Neuronal stem cell (in vitro differentiated cells): ENCODE data around the gene SETD2.

Source experiments
- DNase-seq: peaks from one replicate; pipeline ENCODE4 v3.0.0-alpha.2; 2013; ENCODE audit warnings: low spot score
- H2AFZ ChIP-seq: one replicate; pipeline ENCODE4 v1.6.1; 2013; ENCODE audit warnings: mild to moderate bottlenecking, low read length, inconsistent platforms
- H2AK5ac ChIP-seq: 2 replicates; pipeline ENCODE4 v1.6.1; 2013; ENCODE audit warnings: low read depth, mild to moderate bottlenecking, inconsistent platforms, low read length, moderate library complexity, mixed read lengths
- H2BK120ac ChIP-seq: 2 replicates; pipeline ENCODE4 v1.6.1; 2013; ENCODE audit warnings: low read depth, mild to moderate bottlenecking, inconsistent platforms, low read length, moderate library complexity, mixed read lengths
- H2BK12ac ChIP-seq: one replicate; pipeline ENCODE4 v1.6.1; 2013; ENCODE audit warnings: low read length, inconsistent platforms
- H2BK15ac ChIP-seq: 2 replicates; pipeline ENCODE4 v1.6.1; 2013; ENCODE audit warnings: mild to moderate bottlenecking, low read length, inconsistent platforms, mixed read lengths
- H2BK5ac ChIP-seq: one replicate; pipeline ENCODE4 v1.6.1; 2013; ENCODE audit warnings: inconsistent platforms, mild to moderate bottlenecking, low read length, moderate library complexity
- H3K14ac ChIP-seq: one replicate; pipeline ENCODE4 v1.6.1; 2013; ENCODE audit warnings: low read length, inconsistent platforms
- H3K18ac ChIP-seq: 2 replicates; pipeline ENCODE4 v1.6.1; 2013; ENCODE audit warnings: low read length, inconsistent platforms
- H3K23ac ChIP-seq: 2 replicates; pipeline ENCODE4 v1.6.1; 2013; ENCODE audit warnings: low read depth, mild to moderate bottlenecking, mixed read lengths, low read length, inconsistent platforms; ENCODE audit not compliant: poor library complexity
- H3K27ac ChIP-seq: replicated peaks from 3 replicates; pipeline ENCODE4 v1.5.1; 2013; ENCODE audit warnings: low read length, inconsistent platforms
- H3K27me3 ChIP-seq, 3 experiments: 2 replicates each; pipeline ENCODE4 v1.6.1; 2013; ENCODE audit warnings: low read length in 3 of 3, mild to moderate bottlenecking in 2 of 3, inconsistent platforms in 1 of 3, low read depth in 1 of 3, mixed read lengths in 1 of 3, moderate library complexity in 1 of 3; ENCODE audit not compliant: control insufficient read depth in 3 of 3, insufficient read depth in 3 of 3
- H3K36me3 ChIP-seq, 2 donors: replicated peaks in 1 of 2; 2 replicates each; pipeline ENCODE4 v1.6.1; 2013; ENCODE audit warnings: low read length in 2 of 2; ENCODE audit not compliant: control insufficient read depth in 2 of 2, insufficient read depth in 2 of 2
- H3K4ac ChIP-seq: 2 replicates; pipeline ENCODE4 v1.6.1; 2013; ENCODE audit warnings: inconsistent platforms, mild to moderate bottlenecking, low read length, moderate library complexity
- H3K4me1 ChIP-seq, 2 donors: 1 replicate in 1 of 2; 2 replicates in 1 of 2; pipeline ENCODE4 v1.6.1; 2013; ENCODE audit warnings: low read length in 2 of 2, low read depth in 1 of 2; ENCODE audit not compliant: control insufficient read depth in 2 of 2, insufficient read depth in 1 of 2
- H3K4me2 ChIP-seq: one replicate; pipeline ENCODE4 v1.6.1; 2013; ENCODE audit warnings: mild to moderate bottlenecking, low read length, inconsistent platforms; ENCODE audit not compliant: insufficient read depth, poor library complexity, severe bottlenecking
- H3K4me3 ChIP-seq, 2 donors: 2 replicates each; pipeline ENCODE4 v1.5.1; 2013; ENCODE audit warnings: low read length in 2 of 2, mild to moderate bottlenecking in 2 of 2, inconsistent platforms in 1 of 2, moderate library complexity in 1 of 2
- H3K79me1 ChIP-seq: one replicate; pipeline ENCODE4 v1.6.1; 2013; ENCODE audit warnings: low read depth, mild to moderate bottlenecking, inconsistent platforms, low read length, moderate library complexity
- H3K9ac ChIP-seq: one replicate; pipeline ENCODE4 v1.6.1; 2013; ENCODE audit warnings: mild to moderate bottlenecking, low read depth, low read length, inconsistent platforms; ENCODE audit not compliant: poor library complexity
- H3K9me3 ChIP-seq, 2 donors: replicated peaks in 1 of 2; 2 replicates each; pipeline versions ENCODE3 to v1.6.1; 2013; ENCODE audit warnings: low read length in 2 of 2, mild to moderate bottlenecking in 2 of 2, inconsistent platforms in 1 of 2, low read depth in 1 of 2, mixed read lengths in 1 of 2, moderate library complexity in 1 of 2; ENCODE audit not compliant: control insufficient read depth in 2 of 2, insufficient read depth in 1 of 2
- H4K8ac ChIP-seq: one replicate; pipeline ENCODE4 v1.6.1; 2013; ENCODE audit warnings: low read depth, mild to moderate bottlenecking, inconsistent platforms, low read length, moderate library complexity
- H4K91ac ChIP-seq: one replicate; pipeline ENCODE4 v1.6.1; 2013; ENCODE audit warnings: low read length, low read depth, mild to moderate bottlenecking, inconsistent platforms; ENCODE audit not compliant: poor library complexity
- WGBS, 2 donors: extraction: QIAGEN DNeasy Blood & Tissue Kit; methylation state at CpG; one replicate each; pipeline ENCODE4 v1.1.7; 2013; ENCODE audit warnings: missing lambda C conversion rate in 2 of 2, mixed read lengths in 1 of 2; ENCODE audit not compliant: insufficient read length in 2 of 2, insufficient replicate concordance in 1 of 2; ENCODE audit errors: extremely low coverage in 2 of 2; 5-methylcytosine and 5-hydroxymethylcytosine counted together

Gene SETD2

GRCh38 chr3:47008851-47009224 is 155.1 kb downstream of the SETD2 start:
- WGBS, 2 donors, result no CpG with 5 or more reads among the region's 23 CpGs
- Histone ChIP-seq H3K18ac (peak overlapping the region; percentile 92), H3K36me3 (peaks cover 6 to 7% of the 10 kb centered on the region in 2 donors), H4K91ac (no peak overlapping the region), H3K27ac (no peak overlapping the region), H2AK5ac (peak overlapping the region; percentile 54), H2AFZ (no peak overlapping the region), H2BK5ac (no peak overlapping the region), H3K79me1 (no peaks in the 10 kb centered on the region), H4K8ac (no peak overlapping the region), H2BK15ac (no peak overlapping the region), H3K9me3 (no peaks in the 10 kb centered on the region), H2BK120ac (no peak overlapping the region), H3K4ac (no peak overlapping the region), H3K27me3 (no peaks in the 10 kb centered on the region), H3K4me1 (peaks cover 0 to 5% of the 10 kb centered on the region in 2 donors), H3K14ac (no peak overlapping the region), H3K4me3 (peak overlapping the region in 1 of 2 donors; percentile 70), H3K23ac (peak overlapping the region; percentile 21), H2BK12ac (no peak overlapping the region), H3K4me2 (peak overlapping the region; percentile 47), H3K9ac (peak overlapping the region; percentile 85)
- no peak for DNase-seq

- no peak overlapping the region for H2BK120ac ChIP-seq
- H3K36me3 ChIP-seq, result peaks cover 4 to 6% of the 10 kb centered on the region in 2 donors
- no CpG with 5 or more reads among the region's 13 CpGs for WGBS, 2 donors
- H3K4me3 ChIP-seq, result no peak overlapping the region
- no peaks in the 10 kb centered on the region for H3K27me3 ChIP-seq
- H3K4me2 ChIP-seq, result no peak overlapping the region
- no peak overlapping the region for H2BK15ac ChIP-seq
- no peak overlapping the region for H3K14ac ChIP-seq
- no peak overlapping the region for H2AK5ac ChIP-seq
- H3K18ac ChIP-seq, result no peak overlapping the region
- no peak overlapping the region for H2AFZ ChIP-seq
- DNase-seq, result no peak
- H2BK5ac ChIP-seq, result no peak overlapping the region
- H3K9ac ChIP-seq, result peak overlapping the region; percentile 0
- H3K79me1 ChIP-seq, result no peaks in the 10 kb centered on the region
- H4K91ac ChIP-seq, result no peak overlapping the region
- peak overlapping the region; percentile 65 for H3K23ac ChIP-seq
- no peak overlapping the region for H4K8ac ChIP-seq
- no peak overlapping the region for H3K4ac ChIP-seq
- peaks cover 0 to 5% of the 10 kb centered on the region in 2 donors for H3K4me1 ChIP-seq
- H3K27ac ChIP-seq, result no peak overlapping the region
- no peaks in the 10 kb centered on the region for H3K9me3 ChIP-seq
- H2BK12ac ChIP-seq, result no peak overlapping the region
These were observed 155.6 kb downstream of the SETD2 start for GRCh38 chr3:47008234-47008796.

GRCh38 chr3:47007482-47008233 is 156.3 kb downstream of the SETD2 start:
- H3K4me1 ChIP-seq, result peaks cover 0 to 5% of the 10 kb centered on the region in 2 donors
- no peaks in the 10 kb centered on the region for H3K79me1 ChIP-seq
- H3K4ac ChIP-seq, result no peak overlapping the region
- no peak overlapping the region for H3K14ac ChIP-seq
- no CpG with 5 or more reads among the region's 16 CpGs for WGBS, 2 donors
- no peak overlapping the region for H2AFZ ChIP-seq
- peaks cover 0 to 7% of the 10 kb centered on the region in 2 donors for H3K36me3 ChIP-seq
- H2BK120ac ChIP-seq, result no peak overlapping the region
- no peak overlapping the region for H4K91ac ChIP-seq
- no peak overlapping the region for H2BK5ac ChIP-seq
- H3K27ac ChIP-seq, result no peak overlapping the region
- H3K4me3 ChIP-seq, result no peak overlapping the region
- H2BK15ac ChIP-seq, result no peak overlapping the region
- DNase-seq, result no peak
- H2AK5ac ChIP-seq, result peak overlapping the region; percentile 51
- peak overlapping the region; percentile 48 for H4K8ac ChIP-seq
- no peaks in the 10 kb centered on the region for H3K9me3 ChIP-seq
- H3K18ac ChIP-seq, result no peak overlapping the region
- peak overlapping the region; percentile 2 for H3K23ac ChIP-seq
- no peak overlapping the region for H2BK12ac ChIP-seq
- no peaks in the 10 kb centered on the region for H3K27me3 ChIP-seq
- H3K9ac ChIP-seq, result peak overlapping the region; percentile 0
- no peak overlapping the region for H3K4me2 ChIP-seq

GRCh38 chr3:47007001-47007400 is 156.9 kb downstream of the SETD2 start:
- no peak overlapping the region for H3K9ac ChIP-seq
- peak overlapping the region; percentile 51 for H2AK5ac ChIP-seq
- H3K27ac ChIP-seq, result no peak overlapping the region
- no peak overlapping the region for H3K18ac ChIP-seq
- peaks cover 0 to 5% of the 10 kb centered on the region in 2 donors for H3K4me1 ChIP-seq
- no peak overlapping the region for H2BK15ac ChIP-seq
- DNase-seq, result no peak
- peaks cover 0 to 7% of the 10 kb centered on the region in 2 donors for H3K36me3 ChIP-seq
- WGBS, 2 donors, result no CpG with 5 or more reads among the region's 3 CpGs
- H2AFZ ChIP-seq, result no peak overlapping the region
- no peak overlapping the region for H2BK120ac ChIP-seq
- no peak overlapping the region for H3K14ac ChIP-seq
- no peaks in the 10 kb centered on the region for H3K9me3 ChIP-seq
- no peak overlapping the region for H3K4me3 ChIP-seq
- H2BK12ac ChIP-seq, result no peak overlapping the region
- no peak overlapping the region for H2BK5ac ChIP-seq
- no peak overlapping the region for H3K23ac ChIP-seq
- no peak overlapping the region for H3K4me2 ChIP-seq
- no peak overlapping the region for H4K91ac ChIP-seq
- H3K79me1 ChIP-seq, result no peaks in the 10 kb centered on the region
- no peak overlapping the region for H3K4ac ChIP-seq
- no peak overlapping the region for H4K8ac ChIP-seq
- H3K27me3 ChIP-seq, result no peaks in the 10 kb centered on the region
